Activated CD4-positive, alpha-beta T cell treated with anti-CD3 and anti-CD28 coated beads, Interleukin-2, amount 50 U/mL, for 4 hours (primary cell): ENCODE results near the gene ACAA2.
A peak's percentile ranks its signal among the peaks of the same experiment; 100 is the strongest.
"Not testable (repeated sequence)": the region's sequence is repeated elsewhere in the genome, so short reads cannot be mapped to it uniquely, and the experiment has no call there.

Source experiments
- DNase-seq, 2 experiments: peaks; one replicate each; pipeline ENCODE4 v3.0.0-alpha.2; 2020

The ACAA2 gene

GRCh38 chr18:49844903-49845302, 31.6 kb upstream of the ACAA2 start:
- DNase-seq: no peak

DNA sequence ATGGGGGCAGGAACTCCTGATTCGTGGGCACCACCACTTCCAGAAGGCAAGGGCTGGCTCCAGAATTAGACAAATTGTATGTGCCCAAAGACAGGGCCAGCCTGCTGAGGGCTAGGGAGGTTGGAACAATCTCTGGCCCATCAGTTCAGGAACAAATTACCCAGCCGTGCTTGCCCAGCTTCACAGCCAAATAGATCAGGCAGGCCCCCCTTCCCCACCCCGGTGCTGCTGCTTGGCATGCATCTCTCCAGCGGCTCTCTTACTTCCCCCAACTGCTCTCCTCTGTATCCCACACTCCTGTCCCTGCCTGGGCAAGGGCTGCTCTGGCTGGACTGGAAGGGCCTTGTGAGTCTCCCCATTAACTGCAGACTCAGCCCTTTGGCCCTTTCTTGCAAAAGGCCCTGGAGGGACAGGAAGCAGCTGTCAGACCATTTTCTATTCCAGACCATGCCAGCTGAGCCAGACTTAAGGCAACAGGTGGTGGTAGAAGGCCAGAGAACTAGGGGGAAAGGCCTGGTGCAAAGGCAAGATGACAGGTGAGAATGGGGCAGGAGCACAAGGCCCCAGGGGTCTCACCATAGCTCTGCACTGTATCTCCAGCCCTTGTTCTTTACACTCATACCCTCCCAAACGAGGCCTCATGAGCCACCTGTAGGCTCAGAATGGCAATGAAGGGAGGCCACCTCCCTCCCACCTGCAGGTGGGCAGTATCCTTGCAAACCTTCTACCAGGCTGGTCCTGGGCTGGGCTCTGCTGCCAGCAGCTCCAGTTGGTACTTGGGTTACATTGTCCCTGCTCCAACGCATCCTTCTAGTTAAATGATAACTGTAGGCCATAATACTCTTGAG, 30.7 kb upstream of the ACAA2 start:
- DNase-seq: no peak

GRCh38 chr18:49843131-49843530, 29.8 kb upstream of the ACAA2 start:
- DNase-seq: no peak

GRCh38 chr18:49842656-49843055, 29.3 kb upstream of the ACAA2 start:
- DNase-seq: no peak

DNA sequence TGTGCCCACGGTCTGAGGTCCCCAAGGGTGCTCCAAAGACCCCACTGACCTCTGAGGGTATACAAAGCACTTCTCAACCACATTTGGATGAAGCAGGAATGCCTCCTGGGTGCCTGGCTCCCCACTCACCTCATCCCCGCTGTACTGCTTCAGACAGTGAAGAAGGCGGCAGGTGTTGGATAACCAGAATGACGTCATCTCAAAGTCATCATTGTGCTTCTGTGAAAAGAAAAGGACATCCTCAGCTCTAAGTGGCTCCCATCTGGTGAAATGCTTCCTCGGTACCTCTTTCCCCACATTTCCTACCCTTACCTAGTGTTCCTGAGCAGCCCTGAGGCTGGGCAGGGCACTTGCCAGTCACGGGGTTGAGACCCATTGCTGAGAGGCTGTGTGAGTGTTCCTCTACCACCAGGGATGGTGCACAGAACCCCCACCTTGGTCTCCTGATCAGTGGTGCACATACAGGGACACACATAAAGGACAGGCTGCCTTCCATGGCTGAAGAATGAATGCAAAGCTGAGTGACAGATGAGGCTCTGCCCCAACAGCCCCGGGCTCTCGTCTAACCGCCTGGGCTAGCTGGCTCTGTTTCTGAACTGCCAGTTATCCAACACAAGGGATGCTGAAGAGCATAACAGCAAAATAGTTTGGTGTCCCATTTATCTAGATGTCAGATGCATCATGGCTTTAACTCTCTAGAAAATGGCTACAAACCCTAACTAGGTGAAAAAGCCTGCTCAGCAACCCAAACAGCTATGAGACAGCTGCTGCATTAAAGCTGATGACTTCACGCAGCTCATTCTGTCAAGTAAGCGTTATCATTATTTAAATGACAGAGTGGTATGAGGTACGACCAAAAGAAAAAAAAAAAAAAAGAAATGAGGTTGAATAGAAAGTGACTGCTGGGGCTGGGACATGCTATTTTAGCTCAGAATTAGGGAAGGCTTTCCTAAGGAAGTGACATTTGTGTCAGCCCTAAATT, 28.2 kb upstream of the ACAA2 start:
- DNase-seq: no peak

DNA sequence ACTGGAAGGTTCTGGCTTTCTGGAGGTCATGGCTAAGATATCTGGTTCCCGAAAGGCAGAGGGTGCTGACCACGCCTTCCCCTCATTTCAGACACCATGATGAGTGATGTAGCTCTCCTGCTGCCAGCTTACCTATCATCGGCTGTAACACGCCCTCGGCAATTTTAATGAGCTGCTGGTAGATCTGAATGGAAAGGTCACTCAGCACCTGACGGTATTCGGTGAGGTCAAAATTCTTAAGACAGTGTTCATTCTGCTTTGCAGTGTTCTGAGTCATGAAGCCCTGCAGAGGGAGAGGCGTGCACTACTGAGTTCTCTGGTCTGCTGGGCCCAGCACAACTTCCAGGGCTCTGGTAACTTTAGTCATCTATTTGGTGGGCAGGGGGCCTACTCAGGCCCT, 25.7 kb upstream of the ACAA2 start:
- no peak for DNase-seq

- no peak for DNase-seq
Measured at GRCh38 chr18:49838381-49838780, 25.0 kb upstream of the ACAA2 start.

- DNase-seq: no peak
Measured at GRCh38 chr18:49837889-49838288, 24.6 kb upstream of the ACAA2 start.

DNA sequence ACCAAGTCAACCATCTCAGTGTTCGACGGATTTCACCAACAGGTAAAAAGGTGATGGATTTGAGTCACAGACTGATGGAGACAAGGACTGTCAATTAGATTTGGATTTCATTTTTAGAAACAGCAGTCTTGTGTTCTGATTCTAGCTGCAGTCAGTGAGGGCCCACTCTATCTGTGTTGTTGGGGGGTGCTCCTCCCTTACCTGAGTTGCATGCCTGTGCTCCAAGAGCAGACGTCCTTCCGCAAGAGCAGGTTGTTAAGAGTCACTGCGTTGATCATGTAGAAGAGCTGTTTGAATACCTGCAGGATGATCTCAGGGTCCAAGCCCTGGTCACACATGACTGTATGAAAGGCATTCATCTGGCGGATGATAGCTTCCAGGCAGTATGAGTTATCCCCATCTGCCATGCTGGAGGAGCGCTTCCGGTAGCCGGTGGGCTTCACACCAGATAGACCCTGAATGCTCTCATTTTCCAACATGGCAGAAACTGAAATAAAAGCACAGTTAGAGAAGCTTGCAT, 24.0 kb upstream of the ACAA2 start:
- not testable (repeated sequence) for DNase-seq

DNA sequence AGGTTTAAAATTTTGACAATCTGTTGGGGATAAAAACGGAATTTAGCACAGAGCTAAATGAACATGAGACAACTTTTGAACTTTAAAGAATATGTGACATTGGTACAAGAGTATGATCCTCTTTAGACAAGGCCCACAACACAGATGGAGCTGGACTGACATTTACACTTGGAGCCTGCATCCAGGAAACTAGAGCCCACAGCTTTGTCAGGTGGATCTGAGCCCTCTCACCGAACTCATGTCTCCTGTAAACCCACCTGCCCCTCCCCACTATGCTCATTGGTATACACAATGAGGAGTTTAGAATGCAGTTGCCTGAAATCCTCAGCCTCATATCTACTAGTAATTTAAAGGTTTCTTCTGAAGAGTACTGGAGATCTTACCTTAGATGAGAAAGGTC, 22.1 kb upstream of the ACAA2 start:
- DNase-seq: no peak

DNA sequence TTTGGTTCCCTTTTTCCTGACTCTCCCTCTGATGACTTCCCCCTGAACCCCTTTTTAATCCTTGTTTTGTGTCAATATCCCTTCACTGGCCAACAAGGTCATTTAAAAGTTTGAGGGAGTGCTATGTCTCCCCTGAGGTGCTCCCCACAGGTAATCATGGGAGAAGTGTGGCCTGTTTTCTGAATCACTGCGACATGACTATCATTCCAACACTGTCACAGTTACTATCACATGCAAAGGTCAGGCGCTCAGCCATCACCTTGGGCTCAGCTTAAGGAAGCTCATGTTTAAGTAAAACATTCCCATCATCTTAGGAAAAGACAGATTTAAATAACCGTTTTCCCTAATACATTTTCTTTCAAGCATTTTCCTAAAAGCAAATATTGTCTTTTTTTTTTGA, 20.9 kb upstream of the ACAA2 start:
- no peak for DNase-seq

GRCh38 chr18:49833814-49834213, 20.5 kb upstream of the ACAA2 start:
- no peak for DNase-seq

GRCh38 chr18:49832221-49832647, 18.9 kb upstream of the ACAA2 start:
- no peak for DNase-seq

DNA sequence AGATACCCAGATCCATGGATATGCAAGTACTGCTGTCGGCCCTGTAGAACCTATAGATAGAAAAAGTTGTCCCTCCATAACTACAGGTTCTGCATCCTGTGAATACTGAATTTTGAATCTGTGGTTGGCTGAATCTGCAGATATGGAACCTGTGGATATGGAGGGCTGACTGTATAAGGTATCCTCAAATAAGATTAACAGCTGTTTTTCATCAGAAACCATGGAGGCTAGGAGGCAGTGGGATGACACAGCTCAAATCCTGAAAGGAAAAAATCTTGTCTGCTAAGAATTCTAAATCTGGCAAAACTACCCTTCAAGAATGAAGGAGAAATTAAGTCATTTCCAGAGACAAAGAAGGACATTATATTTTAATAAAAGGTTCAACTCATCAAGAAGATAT, 14.7 kb upstream of the ACAA2 start:
- DNase-seq: no peak

DNA sequence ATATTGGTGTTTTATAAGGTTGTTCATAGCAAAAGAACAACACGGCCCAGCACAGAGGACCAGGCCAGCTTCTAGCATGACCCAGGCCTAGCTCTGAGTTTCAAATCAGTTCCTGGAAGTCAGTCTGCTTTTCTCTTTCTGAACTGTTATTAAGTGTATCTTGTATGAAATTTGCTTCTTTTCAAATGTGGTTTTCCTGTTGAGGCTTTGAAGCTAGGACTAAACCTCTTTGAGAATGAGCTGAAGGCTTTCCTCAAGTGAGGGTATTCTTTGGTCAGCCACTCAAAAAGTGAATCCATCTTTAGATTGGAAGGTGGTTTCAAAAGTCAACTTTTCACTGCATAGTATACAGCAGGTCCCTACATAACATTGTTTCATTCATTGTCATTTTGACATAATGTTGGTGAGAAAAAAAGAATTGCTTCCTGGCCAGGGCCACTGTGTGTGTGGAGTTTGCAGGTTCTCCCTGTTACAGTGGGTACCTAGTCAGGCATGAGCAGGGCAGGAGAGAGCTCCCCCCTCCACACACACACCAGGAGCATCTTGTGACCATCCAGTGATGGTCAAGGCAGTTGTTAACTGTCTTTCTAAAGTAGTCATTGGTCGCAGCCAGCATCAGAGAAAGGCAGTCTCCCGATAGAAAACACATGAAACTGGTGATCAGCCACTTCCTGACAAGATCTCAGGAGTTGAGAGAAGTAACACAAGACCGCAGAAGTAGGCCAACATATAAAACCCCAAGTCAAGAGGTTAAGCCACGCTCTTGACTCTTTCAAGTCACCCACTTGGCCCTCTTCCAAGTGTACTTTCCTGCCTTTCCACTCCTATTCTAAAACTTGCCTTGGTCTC, 6.7 kb upstream of the ACAA2 start:
- DNase-seq: peak in 1 of 2 experiments; percentile 15

- no peak for DNase-seq
Measured at GRCh38 chr18:49819071-49819662, 5.8 kb upstream of the ACAA2 start.

- no peak for DNase-seq
Measured at GRCh38 chr18:49817947-49818346, 4.6 kb upstream of the ACAA2 start.

DNA sequence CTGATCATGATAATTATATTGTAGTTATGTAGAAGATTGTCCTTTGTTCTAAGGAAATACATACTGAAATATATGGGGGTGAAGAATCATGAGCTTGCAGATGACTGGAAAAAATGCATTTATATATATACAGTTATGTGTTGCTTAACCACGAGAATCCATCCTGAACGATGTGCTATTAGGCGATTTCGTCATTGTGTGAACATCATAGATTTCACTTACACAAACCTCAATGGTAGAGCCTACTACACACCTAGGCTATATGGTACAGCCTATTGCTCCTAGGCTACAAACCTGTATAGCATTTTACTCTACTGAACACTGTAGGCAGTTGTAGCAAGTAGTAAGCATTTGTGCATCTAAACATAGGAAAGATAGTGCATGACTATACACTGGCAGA, 2.6 kb upstream of the ACAA2 start:
- no peak for DNase-seq

DNA sequence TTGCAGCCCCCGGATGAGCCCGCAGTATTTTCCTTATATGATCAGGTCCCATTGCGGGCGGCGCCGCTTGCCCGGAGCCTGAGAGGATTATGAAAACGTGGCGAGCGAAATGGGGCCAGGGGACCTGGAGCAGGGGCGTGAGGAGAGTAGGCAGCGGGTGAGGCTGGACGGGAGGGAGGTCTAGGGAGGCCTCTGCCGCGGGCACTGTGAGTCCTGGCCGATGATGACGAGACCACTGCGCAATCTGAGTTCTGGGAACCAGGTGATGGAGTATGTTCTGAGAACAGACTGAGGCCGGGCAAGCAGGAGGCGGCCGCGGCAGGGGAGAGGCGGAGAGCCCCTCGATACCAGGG, 790 bp upstream of the ACAA2 start:
- DNase-seq: peak; percentile 50 to 51

GRCh38 chr18:49813069-49813318, 339 bp downstream of the ACAA2 start:
- DNase-seq: no peak

DNA sequence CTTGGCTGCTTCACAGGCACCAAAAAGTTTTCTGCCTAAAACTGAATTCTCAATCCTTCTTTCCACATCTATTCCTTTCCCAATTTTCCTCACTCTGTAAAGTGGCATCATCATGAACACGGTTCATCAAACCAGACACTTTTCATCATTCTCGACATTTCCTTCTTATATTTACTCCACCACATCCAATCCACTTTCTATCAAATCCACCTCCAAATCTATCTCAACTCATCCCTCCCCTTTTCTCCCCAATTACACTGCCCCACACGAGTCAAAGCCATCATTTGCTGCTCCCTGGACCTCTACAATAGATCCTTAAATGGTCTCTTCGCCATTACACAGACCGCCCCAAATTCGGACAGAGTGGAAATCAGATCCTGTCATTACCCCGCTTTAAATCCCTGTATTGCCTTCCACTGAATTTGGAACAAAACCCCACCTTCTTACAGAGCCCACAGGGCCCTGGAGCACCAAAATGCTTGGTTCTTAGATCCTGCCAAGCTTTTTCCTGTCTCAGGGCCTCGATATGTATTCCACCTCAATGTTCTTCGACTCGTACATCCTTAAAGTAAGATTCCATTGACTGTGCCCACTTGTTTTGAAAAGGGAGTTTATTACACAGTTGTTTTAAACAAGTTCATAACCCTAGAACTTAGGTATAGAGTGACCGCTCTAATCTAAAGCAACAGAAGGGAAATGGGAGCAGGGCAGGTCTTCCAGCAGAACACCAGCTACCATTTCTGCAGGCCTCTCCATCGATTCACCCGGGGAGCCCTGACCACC, 856 bp downstream of the ACAA2 start:
- no peak for DNase-seq
